Measurements from ENCODE around the gene ABCG2.
"Not testable (repeated sequence)": the region's sequence is repeated elsewhere in the genome, so short reads cannot be mapped to it uniquely, and the experiment has no call there.

ABCG2 gene

GRCh38 chr4:88109123-88109881 lies 49.1 kb downstream of the ABCG2 start:
- DNase-seq: no peak

GRCh38 chr4:88108747-88109122 lies 49.7 kb downstream of the ABCG2 start:
- no peak for DNase-seq

- DNase-seq: not testable (repeated sequence)
Observed at GRCh38 chr4:88108108-88108465, 50.4 kb downstream of the ABCG2 start.

DNA sequence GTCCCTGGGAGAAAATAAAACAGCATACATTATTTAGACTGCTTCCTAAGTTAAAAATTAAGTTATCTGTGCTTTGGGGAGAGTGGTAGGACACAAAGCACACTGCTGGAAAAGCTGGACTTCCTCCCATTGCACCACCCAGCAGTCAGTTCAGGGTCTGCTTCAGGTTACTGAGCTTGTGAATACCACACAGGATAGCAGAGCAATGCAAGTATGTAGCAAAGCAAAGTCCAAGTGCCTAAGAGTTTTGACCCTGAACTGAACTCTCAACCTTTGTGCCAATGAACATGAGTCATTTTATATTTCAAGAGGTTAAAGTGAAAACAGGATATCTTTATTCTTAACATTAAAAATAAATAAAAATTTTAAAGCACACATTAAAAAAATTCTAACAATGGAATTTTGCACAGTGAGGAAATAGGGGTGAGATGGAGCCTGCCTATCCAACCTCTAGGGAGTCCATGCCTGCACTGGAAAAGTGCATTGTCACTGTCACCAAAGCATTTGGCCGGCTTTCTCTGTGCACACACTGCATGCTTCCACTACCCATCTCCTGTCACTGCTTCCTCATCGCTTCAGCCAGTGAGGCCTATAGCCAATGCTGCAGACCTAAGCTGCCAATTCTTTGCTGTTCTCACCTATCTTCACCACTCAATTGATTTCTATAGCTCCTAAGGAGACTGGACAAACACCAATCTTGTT lies 50.9 kb downstream of the ABCG2 start:
- peak; percentile 71 for DNase-seq

GRCh38 chr4:88106205-88106604 lies 52.2 kb downstream of the ABCG2 start:
- no peak for DNase-seq

DNA sequence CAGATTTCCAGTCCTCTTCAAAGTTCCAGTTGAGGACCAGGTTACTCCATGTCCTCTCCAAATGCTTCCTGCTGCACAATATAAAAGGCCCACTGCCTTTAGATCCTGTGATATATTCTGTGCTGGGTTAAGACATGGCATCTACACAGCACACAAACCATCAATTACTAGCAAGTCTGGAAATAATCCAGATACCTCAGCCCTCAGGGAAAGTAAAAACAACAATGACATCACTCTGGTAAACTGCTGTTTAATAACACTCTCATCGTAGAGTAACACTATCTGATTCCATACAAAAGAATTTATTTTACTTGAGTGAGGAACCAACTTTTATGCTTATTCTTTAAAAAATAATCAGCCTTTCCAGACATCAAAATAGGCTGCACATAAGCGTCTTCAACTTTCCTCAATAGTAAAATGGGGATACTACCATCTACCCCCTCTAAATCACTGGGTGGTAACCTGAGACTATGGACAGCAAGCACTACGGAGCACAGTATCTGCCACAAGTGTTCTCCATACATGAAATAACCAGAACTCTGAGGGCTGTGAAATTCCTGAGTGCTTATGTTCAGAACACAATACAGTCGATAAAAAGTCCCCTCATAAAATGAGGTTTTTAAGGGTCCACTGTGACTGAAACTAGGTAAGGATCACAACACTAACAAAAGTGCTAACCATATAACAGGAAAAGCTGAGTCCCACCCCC lies 53.4 kb downstream of the ABCG2 start:
- DNase-seq: no peak

DNA sequence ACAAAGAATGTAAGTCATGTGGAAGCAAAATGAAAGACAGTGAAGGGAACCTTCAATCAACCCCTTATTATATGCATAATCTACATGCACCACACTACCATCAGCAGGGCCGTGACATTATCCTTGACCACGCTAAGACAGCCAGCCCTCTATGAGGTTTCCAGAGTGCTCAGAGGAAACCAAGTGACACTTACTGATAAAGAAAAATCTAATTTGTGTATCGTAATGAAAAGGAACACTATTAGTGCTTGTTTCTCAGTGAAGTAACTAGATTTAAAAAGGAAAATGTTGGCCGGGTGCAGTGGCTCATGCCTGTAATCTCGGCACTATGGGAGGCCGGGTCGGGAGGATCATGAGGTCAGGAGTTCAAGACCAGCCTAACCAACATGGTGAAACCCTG lies 56.4 kb downstream of the ABCG2 start:
- no peak for DNase-seq

GRCh38 chr4:88101165-88101564 lies 57.3 kb downstream of the ABCG2 start:
- DNase-seq: peak; percentile 78

DNA sequence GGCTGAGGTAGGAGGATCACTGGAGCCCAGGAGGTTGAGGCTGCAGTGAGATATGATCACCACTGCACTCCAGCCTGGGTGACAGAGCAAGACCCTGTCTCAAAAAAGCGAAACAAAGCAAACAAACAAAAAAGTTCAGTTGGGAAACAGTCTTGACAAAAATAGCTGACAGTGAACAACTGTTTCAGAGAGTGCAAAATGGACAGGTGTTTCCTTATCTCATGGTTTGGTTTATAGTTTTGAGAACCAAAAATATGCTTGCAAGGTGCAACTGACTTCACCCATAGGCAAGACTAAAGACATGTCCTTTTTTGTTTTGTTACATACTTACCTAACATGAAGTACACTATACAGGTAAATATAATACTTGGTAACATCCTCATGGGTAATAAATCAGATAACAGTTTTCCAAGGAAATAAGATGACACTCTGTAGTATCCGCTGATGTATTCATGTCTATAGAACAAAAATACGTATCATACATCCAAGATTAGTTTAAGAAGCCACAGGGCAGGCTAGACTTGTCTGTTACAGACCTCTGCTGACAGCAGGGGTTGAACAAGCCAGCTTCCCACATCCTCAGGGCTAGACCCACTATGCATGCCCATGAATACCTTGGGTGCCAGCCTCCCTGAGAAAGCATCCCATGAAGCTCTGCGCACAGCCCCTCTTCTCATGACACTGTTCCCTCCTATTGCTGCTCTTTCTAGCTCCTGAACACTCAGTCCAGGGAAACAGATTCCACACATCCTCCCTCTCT lies 59.3 kb downstream of the ABCG2 start:
- DNase-seq: peak; percentile 74

DNA sequence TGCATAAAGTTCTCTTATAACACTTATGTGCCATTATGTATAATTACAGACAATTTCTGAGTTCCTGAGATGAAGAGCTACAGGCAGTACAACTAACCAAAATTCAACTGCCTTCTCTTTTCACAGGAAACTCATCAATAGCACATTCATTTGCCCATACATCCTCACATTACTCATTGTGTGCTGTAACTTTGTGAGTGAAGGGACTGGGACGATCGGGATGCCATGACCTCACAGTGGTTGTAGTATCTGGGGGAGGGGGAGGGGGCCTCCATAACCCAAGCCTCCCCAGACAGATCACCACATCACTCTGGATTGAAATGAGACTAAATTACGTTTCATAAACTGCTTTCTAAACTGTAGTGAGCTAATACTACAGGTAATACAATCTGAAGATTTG lies 60.7 kb downstream of the ABCG2 start:
- DNase-seq: no peak

DNA sequence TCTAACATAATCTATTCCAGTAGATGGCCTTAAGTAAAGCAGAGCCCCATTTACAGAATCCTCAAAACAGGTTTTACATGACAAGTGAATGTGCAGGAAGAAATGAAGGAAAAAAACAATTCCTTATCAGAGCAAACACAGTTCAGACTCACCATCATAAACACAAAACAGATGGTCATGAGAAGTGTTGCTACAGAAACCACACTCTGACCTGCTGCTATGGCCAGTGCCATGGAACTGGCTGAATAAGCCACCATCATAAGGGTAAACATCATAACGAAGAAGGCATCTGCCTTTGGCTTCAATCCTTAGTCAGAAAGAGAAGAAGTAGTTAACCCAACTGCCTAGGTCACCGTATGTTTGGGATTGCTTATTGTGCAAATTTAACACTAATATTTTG lies 61.1 kb downstream of the ABCG2 start:
- no peak for DNase-seq

- no peak for DNase-seq
Observed at GRCh38 chr4:88093874-88094273, 64.6 kb downstream of the ABCG2 start.

DNA sequence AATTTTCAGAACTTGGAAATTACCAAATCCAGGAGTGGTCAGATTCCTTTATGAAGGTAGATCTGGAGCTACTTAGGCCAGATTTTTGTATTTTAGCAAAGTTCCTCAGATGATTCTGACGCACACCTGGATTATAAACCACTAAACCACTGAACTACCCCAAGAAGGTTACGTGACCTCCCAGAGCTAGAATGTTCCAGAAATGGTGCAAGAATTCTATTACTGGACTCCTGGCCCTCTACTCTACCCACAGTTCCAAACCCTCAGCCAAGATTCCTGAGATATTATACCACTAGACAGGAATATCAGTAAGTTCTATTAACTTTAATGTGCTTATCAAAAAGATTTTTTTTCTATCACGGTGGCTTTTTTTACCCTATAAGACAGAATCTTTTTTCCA lies 67.1 kb downstream of the ABCG2 start:
- no peak for DNase-seq

- peak; percentile 28 for DNase-seq
Observed at GRCh38 chr4:88090898-88091297, 67.5 kb downstream of the ABCG2 start.

DNA sequence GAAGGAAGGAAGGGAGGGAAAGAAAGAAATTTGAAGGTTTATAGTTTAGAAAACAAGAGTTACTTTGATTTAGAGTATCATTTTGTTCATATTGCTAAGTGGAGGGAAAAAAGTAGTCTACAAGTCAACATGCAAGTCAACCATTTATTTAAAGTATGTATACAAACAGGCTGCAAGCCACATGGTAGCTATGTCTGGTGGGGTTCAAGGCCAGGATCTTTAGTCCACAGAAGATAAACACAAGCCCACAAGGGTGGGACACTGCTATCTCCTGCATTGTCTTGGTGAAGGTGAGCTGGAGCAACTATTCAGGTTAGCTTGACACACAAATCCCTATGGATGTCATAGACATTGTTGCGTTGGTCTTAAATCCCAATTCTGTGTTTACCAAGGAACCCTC lies 71.4 kb downstream of the ABCG2 start:
- no peak for DNase-seq

DNA sequence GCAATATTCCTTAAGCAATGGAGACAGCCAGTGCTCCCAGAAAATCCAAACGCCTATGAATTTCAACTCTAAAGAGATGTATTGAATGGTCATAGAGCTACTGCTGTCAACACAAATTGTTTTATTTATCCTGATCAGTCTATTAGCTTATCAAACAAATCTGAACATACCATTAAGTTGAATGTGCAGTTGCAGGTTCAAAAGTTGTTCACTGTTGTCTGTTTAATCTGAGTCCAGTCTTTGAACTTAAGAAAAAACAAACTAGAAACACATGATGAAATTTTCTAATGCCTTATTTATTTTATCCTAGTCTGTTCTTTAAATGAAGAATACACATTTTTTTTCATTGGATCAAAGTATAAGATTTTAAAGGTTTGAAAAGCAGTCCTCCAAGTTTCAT lies 77.8 kb downstream of the ABCG2 start:
- DNase-seq: no peak

DNA sequence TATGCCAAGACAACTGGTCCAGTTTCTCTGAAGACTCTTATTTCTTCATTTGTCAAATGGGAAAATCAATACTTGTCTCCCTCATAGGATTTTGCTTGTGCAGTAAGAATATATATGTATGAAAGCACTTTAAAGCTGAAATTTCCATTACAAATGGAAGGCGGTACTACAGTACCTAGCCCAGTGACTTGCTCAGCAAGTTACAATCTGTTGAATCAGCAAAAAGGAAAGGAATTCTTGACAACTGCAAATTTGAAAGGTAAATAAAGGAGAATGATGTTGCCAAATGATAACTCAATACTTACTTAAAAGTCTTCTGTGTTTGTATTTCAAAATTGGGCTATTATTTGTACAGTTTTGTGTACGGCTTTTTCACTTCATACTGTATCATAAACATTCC lies 79.9 kb downstream of the ABCG2 start:
- no peak for DNase-seq

GRCh38 chr4:88077911-88078524 lies 80.4 kb downstream of the ABCG2 start:
- no peak for DNase-seq

GRCh38 chr4:88075336-88075735 lies 83.1 kb downstream of the ABCG2 start:
- DNase-seq: no peak

- DNase-seq: no peak
Observed at GRCh38 chr4:88070031-88070430, 88.4 kb downstream of the ABCG2 start.

DNA sequence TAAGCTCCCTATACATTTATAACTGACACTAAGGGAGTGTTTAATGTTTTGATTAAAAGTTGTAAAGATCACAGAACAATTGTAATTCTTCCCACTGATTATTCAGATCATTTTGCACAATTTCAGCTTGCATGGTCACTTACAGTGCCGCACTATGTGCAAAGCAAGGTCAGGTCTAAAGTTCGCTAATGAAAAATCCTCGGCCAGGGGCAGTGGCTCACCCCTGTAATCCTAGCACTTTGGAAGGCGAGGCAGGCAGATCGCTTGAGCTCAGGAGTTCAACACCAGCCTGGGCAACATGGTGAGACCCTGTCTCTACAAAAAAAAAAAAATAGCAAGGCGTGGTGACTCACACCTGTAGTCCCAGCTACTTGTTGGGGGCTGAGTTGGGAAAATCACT lies 94.0 kb downstream of the ABCG2 start:
- DNase-seq: no peak

DNA sequence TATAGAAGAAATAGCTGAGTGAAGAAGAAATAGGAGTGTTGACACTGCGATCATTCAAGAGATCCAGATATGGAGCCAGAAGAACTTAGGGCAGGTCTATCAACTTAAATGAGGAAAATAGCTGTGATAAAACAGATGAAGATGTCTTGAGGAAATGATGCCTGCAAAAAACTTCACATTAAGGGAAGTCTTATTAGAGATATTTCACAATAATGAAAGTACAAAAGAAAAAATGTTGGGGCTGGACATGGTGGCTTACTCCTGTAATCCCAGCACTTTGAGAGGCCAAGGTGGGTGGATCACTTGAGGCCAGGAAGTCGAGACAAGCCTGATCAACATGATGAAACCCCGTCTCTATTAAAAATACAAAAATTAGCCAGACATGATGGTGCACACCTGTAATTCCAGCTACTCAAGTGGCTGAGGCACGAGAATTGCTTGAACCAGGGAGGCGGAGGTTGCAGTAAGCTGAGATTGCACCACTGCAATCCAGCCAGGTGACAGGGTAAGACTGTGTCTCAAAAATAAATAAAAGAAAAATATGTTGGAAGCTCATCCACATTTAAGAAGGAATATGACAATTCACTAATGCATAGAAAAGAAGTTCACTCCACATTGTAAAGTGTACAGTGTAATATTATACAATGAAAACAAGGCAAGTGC lies 94.7 kb downstream of the ABCG2 start:
- no peak for DNase-seq
